GM18873 (cell line): ENCODE measurements around the gene SNN.

Experiments
- ATAC-seq: cut with Tn5 transposase; IDR thresholded peaks from one replicate; pipeline ENCODE4 v1.9.1; 2021; ENCODE audit warnings: mild to moderate bottlenecking, moderate library complexity, moderate number of reproducible peaks; ENCODE audit not compliant: unreplicated experiment, low FRiP score

SNN gene

GRCh38 chr16:11726008-11726407, 57.8 kb downstream of the SNN start:
- no peak for ATAC-seq

GRCh38 chr16:11727796-11728543, 59.7 kb downstream of the SNN start:
- ATAC-seq, result no peak
